Measurements from ENCODE around the gene SLC16A13.
"Not testable (repeated sequence)": the region's sequence is repeated elsewhere in the genome, so short reads cannot be mapped to it uniquely, and the experiment has no call there.

The SLC16A13 gene, protein sequence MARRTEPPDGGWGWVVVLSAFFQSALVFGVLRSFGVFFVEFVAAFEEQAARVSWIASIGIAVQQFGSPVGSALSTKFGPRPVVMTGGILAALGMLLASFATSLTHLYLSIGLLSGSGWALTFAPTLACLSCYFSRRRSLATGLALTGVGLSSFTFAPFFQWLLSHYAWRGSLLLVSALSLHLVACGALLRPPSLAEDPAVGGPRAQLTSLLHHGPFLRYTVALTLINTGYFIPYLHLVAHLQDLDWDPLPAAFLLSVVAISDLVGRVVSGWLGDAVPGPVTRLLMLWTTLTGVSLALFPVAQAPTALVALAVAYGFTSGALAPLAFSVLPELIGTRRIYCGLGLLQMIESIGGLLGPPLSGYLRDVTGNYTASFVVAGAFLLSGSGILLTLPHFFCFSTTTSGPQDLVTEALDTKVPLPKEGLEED

DNA sequence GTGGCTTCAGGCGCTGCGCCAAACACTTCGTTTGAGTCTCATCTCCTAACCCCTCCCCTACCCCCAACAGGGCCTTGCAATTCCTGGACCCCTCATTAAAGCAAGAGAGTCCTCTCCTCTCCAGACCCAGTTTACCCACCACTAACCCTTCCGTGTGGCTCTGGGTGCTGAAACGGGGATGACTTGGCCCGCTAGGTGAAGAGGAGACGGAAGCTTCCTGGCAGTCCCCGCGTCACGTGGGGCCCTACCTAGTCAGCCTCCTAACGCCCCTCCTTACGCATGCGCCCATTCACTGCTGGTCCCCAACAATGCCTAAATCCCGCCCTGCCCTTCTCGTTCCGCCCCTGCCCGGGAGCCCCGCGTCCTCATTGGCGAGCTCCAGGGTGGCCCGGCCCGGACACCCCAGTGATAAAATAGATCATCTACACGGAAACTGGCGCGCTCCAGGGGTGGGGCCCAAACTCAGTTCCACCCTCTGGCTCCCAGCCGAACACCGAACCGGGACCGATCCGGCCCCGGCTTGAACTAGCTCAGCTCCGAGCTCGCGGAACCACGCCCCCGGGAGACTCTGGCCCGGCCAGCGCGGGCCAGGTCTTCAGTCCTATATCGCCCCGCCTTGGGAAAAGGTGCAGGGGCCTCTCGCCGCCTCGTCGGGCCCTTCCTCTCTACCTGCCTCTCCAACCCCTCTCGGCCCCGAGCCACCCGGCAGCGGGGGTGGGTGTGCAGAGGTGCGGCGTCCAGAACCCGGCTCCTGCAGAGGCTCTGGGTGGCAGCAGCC is at the start of gene SLC16A13:
Gene SLC16A13, plus strand, starts transcription at position 425 of the 778 bp plus-strand sequence. CDS start 368 bp downstream, outside the sequence.
- DNase-seq = peak; percentile 99

GRCh38 chr17:6986676-6987075 is 49.1 kb upstream of the SLC16A13 start:
- DNase-seq = no peak

- DNase-seq = no peak
These were observed 46.0 kb upstream of the SLC16A13 start for GRCh38 chr17:6989779-6990178.

- DNase-seq = not testable (repeated sequence)
These were observed 42.2 kb upstream of the SLC16A13 start for GRCh38 chr17:6993613-6994056.

DNA sequence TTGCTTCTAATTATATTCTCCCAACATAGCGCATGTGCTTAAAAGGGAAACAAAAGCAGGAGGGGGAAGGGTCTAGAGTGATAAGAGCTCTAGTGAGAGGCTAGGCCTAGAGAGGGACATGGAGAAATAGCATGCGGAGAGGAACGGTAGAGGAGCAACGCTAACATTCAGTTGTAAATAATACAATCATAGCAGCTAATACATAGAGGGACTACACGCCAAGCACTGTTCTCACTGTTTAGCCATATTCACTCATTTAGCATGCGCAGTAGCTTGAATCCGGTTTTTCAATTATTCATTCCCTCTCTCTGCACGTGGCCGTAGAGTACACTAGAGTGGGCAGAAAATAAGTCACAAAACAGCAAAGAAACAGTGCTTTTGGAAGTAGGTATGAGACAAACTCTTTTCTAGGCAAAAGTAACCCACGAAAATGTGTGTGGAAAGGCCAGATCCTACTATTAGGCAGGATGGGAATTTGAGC is 41.7 kb upstream of the SLC16A13 start:
- no peak for DNase-seq

- no peak for DNase-seq
These were observed 41.1 kb upstream of the SLC16A13 start for GRCh38 chr17:6994666-6995256.

GRCh38 chr17:6995500-6996255 is 40.1 kb upstream of the SLC16A13 start, which contains the start of gene ALOX12:
Gene ALOX12 (plus strand): TSS chr17:6996049. CDS start chr17:6996118, 69 bp downstream.
- no peak for DNase-seq

- no peak for DNase-seq
These were observed 39.4 kb upstream of the SLC16A13 start for GRCh38 chr17:6996256-6997011.

- no peak for DNase-seq
These were observed 38.6 kb upstream of the SLC16A13 start for GRCh38 chr17:6997171-6997570.

GRCh38 chr17:6998855-6999508 is 36.8 kb upstream of the SLC16A13 start:
- DNase-seq = no peak

DNA sequence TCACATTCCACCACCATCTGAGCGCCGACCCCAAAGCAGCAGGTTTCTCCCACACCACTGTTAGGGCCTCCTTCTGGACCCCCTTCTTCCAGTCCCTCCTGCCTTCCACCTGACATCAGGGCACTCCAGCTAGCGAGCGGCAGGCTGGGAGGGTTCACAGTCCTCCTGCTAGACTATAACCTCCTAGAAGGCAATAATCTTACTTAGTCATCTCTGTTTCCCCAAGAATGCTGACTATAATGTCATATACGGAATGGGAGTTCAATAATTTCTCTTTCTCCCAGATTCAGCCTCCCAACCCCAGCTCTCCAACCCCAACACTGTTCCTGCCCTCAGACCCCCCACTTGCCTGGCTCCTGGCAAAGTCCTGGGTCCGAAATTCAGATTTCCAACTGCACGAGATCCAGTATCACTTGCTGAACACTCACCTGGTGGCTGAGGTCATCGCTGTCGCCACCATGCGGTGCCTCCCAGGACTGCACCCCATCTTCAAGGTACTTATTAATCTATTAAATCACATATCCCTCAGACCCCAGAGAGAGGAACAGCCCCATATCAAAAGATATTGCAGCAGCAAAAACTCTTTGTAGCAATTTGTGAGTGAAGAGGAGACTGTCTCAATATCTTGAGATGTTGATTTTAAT is 34.4 kb upstream of the SLC16A13 start:
- DNase-seq = peak; percentile 42

- no peak for DNase-seq
These were observed 33.3 kb upstream of the SLC16A13 start for GRCh38 chr17:7002288-7003047.

DNA sequence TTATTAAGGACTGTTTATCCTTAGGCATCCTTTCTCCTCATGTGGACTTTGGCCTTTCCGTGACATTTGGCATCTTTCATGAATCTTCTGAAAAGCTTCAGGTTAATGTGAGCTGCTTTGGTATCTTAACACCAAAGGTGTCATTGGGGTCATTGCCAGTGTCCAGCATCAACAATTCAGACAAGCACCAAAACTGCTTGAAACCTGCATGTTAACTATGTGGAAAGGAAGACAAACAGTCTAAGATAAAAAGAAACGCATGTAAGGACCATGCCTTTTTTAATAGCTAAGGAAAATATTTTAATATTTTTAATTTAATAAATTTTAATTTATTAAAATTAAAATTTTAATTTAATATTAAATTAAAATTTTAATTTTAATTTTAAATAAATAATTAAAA is 32.1 kb upstream of the SLC16A13 start:
- no peak for DNase-seq

DNA sequence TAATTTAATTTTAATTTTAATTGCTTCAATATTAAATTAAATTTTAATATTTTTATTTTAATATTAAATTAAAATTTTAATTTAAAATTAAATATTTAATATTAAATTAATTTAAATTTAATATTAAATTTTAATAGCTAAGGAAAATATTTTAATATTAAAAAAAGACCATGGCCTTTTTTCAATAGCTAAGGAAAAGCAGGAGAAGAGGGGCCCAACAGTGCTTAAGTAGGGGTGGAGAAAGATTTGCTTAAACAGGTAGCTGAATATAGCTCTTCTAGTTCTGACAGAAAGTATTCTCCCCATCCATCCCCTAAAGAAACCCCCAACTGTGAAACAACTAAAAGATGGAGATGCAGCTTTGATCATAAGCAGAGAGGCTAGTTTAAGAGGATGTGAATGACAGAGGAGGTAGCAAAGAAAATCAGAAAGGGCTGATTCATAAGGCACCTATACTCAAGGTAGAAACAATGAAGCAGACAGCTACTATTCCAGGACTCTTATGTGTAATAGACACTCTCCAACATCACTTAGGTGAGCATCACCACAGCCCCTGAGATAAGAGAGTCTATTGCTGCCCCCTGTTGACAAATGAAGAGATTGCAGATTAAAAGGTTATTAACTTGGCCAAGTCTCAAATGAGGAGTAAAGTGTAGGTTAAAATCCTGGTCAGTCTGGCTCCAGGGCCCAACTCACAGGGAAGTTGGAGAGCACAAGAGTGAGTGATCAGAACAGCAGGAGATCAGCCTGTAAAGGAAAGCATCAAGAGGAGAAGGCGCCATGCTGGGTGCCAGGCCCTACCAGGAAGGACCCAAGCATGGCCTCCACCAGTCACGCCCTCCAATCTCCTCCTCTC is 31.2 kb upstream of the SLC16A13 start:
- peak; percentile 84 for DNase-seq

GRCh38 chr17:7005716-7006115 is 30.1 kb upstream of the SLC16A13 start:
- no peak for DNase-seq

GRCh38 chr17:7007143-7007542 is 28.7 kb upstream of the SLC16A13 start:
- DNase-seq = no peak

GRCh38 chr17:7010523-7010922 is 25.3 kb upstream of the SLC16A13 start:
- DNase-seq = no peak

GRCh38 chr17:7011415-7011814 is 24.4 kb upstream of the SLC16A13 start:
- DNase-seq = no peak

GRCh38 chr17:7011942-7012254 is 23.9 kb upstream of the SLC16A13 start:
- DNase-seq = no peak

Measured in activated CD4-positive, alpha-beta T cell treated with anti-CD3 and anti-CD28 coated beads, Interleukin-2, amount 50 U/mL, for 16 hours (primary cell).